Skin of body (tissue), 2 donors: ENCODE data around the gene ADAMTSL2. TPM values are rescaled to one million over a fixed set of nuclear protein-coding genes. Genes with fewer than 3 reads are reported as not detected.

ENCODE experiments used
- DNase-seq: peaks from one replicate; lab custom pipeline; 2025; lab: John Stamatoyannopoulos, UW
- total RNA-seq: library from RNA; depleted of rRNA; stranded (reverse); fragments of >200 nt; gene quantifications from one replicate; pipeline ENCODE4 v1.2.3, GENCODE V29; 2014

The ADAMTSL2 gene
- total RNA-seq, 1 donor from 2014 or later: 1.5 TPM

- no peak for DNase-seq
Measured at GRCh38 chr9:133517711-133518110, 16.8 kb upstream of the ADAMTSL2 start.

- no peak for DNase-seq
Measured at GRCh38 chr9:133518200-133518599, 16.3 kb upstream of the ADAMTSL2 start.

- no peak for DNase-seq
Measured at GRCh38 chr9:133518706-133519449, 15.6 kb upstream of the ADAMTSL2 start.

GRCh38 chr9:133519693-133520092 is 14.8 kb upstream of the ADAMTSL2 start:
- no peak for DNase-seq

DNA sequence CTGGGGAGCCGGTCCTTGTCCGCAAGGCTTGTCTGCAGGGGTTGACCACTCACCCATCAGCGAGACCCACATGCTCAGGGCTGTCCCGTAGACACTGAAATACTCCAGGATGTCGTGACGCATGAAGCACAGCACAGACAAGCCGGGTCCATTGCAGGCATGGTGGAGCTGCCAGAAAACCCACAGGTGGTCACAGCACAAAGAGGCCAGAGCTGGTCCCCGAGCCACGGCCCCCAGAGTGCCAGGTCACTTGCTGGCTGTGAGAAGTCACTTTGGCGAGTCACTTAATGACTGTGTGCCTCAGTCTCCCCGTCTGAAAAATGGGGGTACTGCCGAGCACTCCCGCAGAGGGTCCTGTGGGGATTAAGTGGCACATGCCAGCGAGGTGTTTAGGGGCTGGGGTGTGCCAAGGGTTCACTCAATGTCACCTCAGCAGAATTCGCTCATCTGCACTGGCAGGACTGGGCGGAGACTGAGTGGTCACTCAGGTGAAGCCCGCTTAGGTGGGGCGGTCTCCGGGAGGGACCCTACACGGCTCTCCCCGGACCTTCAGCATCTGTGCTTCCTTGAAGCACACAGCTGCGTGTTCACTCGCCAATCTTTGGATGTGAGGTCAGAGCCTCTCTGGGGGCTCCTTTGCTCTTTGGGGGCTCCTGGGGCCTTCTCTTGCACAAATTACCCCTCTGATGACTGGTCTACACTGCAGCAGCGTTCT is 14.2 kb upstream of the ADAMTSL2 start:
- DNase-seq: no peak

- DNase-seq: no peak
Measured at GRCh38 chr9:133521122-133522072, 13.1 kb upstream of the ADAMTSL2 start.

DNA sequence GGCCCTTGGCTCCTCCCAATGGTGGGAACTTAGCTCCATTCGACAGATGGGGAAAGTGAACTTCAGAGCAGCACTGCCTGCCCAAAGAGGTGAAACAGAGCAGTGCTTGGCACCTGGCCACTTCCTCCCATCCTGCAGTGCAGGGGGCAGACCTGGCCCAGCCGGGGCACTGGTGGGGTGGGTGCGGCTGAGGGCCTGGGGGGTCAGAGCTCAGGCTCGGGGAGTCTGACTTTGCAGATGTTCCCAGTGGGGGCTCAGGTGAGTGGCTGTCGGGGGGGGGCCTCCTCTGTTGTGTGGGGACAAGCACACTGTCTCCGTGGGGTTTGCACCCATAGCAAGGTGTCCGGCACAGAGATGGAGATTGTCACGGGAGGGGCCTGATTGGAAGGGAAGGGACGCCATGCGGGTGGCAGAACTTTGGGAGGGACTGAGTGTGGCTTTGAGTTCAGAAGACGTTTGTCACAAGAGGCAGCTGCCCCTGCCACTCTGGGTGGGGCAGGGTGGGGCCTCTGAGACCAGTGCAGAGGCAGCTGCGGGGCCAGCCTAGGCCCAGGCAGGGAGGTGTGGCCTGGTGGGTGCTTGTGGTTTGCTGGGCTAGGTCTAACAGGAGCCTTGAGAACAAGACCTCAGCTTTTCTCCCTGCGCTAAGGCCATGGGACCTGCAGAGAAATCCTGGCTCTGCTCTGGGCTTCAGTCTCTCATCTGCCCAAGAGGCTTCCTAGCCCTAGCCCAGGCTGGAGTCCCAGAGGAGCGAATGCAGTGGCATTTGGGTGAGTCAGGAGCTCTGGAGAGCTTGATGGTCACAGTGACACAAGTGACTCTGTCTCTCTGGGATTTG is 12.2 kb upstream of the ADAMTSL2 start:
- DNase-seq: no peak

DNA sequence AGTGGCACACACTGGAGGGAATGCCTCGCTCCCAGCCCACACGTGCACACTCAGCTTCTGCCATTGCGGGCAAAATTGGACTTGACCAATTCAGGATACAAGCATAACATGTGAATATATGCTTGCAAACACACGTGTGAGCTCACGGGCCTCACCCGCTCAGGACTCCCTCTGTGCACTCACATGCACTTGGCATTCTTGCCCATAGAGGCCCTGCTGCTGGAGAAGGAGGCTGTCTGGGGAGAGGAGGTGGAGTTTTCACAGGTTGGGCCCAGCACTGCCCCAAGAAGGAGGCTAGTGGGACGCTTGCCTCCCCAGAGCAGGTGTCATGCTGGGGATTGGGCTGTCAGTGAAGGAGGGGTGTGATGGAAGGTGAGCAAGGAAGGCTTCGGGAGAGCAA is 11.4 kb upstream of the ADAMTSL2 start:
- DNase-seq: no peak

GRCh38 chr9:133524146-133524545 is 10.4 kb upstream of the ADAMTSL2 start:
- DNase-seq: no peak

- DNase-seq: no peak
Measured at GRCh38 chr9:133524679-133525228, 9.8 kb upstream of the ADAMTSL2 start, which contains the start of gene MYMK. Gene MYMK (minus strand): TSS chr9:133524959. CDS start chr9:133524844, 115 bp downstream.

GRCh38 chr9:133525677-133526076 is 8.8 kb upstream of the ADAMTSL2 start:
- no peak for DNase-seq

GRCh38 chr9:133526721-133527321 is 7.7 kb upstream of the ADAMTSL2 start:
- no peak for DNase-seq

GRCh38 chr9:133527444-133527920 is 7.0 kb upstream of the ADAMTSL2 start:
- DNase-seq: peak; percentile 57

- DNase-seq: no peak
Measured at GRCh38 chr9:133528001-133528875, 6.3 kb upstream of the ADAMTSL2 start.

- no peak for DNase-seq
Measured at GRCh38 chr9:133528876-133529241, 5.6 kb upstream of the ADAMTSL2 start.

GRCh38 chr9:133529457-133529856 is 5.0 kb upstream of the ADAMTSL2 start:
- no peak for DNase-seq

GRCh38 chr9:133529874-133530273 is 4.6 kb upstream of the ADAMTSL2 start:
- DNase-seq: no peak

- DNase-seq: no peak
Measured at GRCh38 chr9:133531293-133531692, 3.2 kb upstream of the ADAMTSL2 start.
